B cell (primary cell): ENCODE data around the gene IL36RN. TPM values are rescaled to one million over a fixed set of nuclear protein-coding genes. Genes with fewer than 3 reads are reported as not detected.

Source experiments
- ATAC-seq: fragments of 200-7000 bp; cut with Tn5 transposase; one replicate; pipeline ENCODE4 v1.10.0; 2021; ENCODE audit warnings: low read depth, mild to moderate bottlenecking, moderate number of reproducible peaks, moderate library complexity
- CTCF ChIA-PET: fragments of 350-600 bp; sonication (Branson Sonifier 250); formaldehyde crosslinking; loops from one replicate; lab custom pipeline; 2021; ENCODE audit warnings: antibody characterized with exemption, inconsistent platforms; lab: Charles Lee
- POLR2A ChIA-PET: fragments of 350-600 bp; sonication (Branson Sonifier 250); formaldehyde crosslinking; loops from one replicate; lab custom pipeline; 2021; ENCODE audit warnings: antibody characterized with exemption; lab: Charles Lee
- DNase-seq: peaks from one replicate; pipeline ENCODE4 v3.0.0; 2013
- H2AFZ ChIP-seq: 2 replicates; pipeline ENCODE4 v1.6.1; 2012; ENCODE audit warnings: mild to moderate bottlenecking, low read depth, low read length; ENCODE audit not compliant: insufficient read depth, poor library complexity, severe bottlenecking
- H3K27ac ChIP-seq, 2 donors: 1 replicate in 1 of 2; 2 replicates in 1 of 2; pipeline ENCODE4 v1.5.1; 2012 to 2013; ENCODE audit warnings: low read length in 2 of 2, mild to moderate bottlenecking in 2 of 2, moderate library complexity in 1 of 2
- H3K27me3 ChIP-seq, 4 experiments: fragments of 200-600 bp in 1 of 4; sonication (generic) in 1 of 4; replicated peaks in 1 of 4; 1 replicate in 2 of 4; 2 replicates in 2 of 4; pipeline versions ENCODE4 v1.6.1 to v1.7.0; 2013 to 2016; ENCODE audit warnings: low read length in 3 of 4, mild to moderate bottlenecking in 2 of 4, mixed read lengths in 1 of 4, moderate library complexity in 1 of 4; ENCODE audit not compliant: insufficient read depth in 4 of 4, control insufficient read depth in 3 of 4; ENCODE audit errors: control extremely low read depth in 1 of 4
- H3K36me3 ChIP-seq, 2 experiments: replicated peaks in 1 of 2; 1 replicate in 1 of 2; 2 replicates in 1 of 2; pipeline versions ENCODE4 v1.6.1 to v1.7.1; 2013; ENCODE audit warnings: low read length in 1 of 2; ENCODE audit not compliant: insufficient read depth in 2 of 2, control insufficient read depth in 1 of 2; ENCODE audit errors: control extremely low read depth in 1 of 2, extremely low read depth in 1 of 2
- H3K4me1 ChIP-seq, 2 donors: fragments of 200-600 bp in 1 of 2; sonication (generic) in 1 of 2; 1 replicate in 1 of 2; 2 replicates in 1 of 2; pipeline versions ENCODE4 v1.5.1 to v1.6.1; 2013 to 2017; ENCODE audit warnings: low read length in 2 of 2; ENCODE audit not compliant: control insufficient read depth in 2 of 2, insufficient read depth in 2 of 2
- H3K4me2 ChIP-seq: replicated peaks from 2 replicates; pipeline ENCODE3; 2012; ENCODE audit warnings: mild to moderate bottlenecking, low read depth, low read length; ENCODE audit not compliant: poor library complexity, severe bottlenecking
- H3K4me3 ChIP-seq, 5 experiments: fragments of 200-600 bp in 1 of 5; sonication (generic) in 1 of 5; 1 replicate in 3 of 5; 2 replicates in 2 of 5; pipeline versions ENCODE4 v1.5.1 to v1.7.0; 2011 to 2016; ENCODE audit warnings: low read length in 4 of 5, mild to moderate bottlenecking in 4 of 5, low read depth in 2 of 5, control low read depth in 1 of 5, moderate library complexity in 1 of 5; ENCODE audit not compliant: insufficient read depth in 1 of 5; ENCODE audit errors: control extremely low read depth in 1 of 5, extremely low read depth in 1 of 5
- H3K79me2 ChIP-seq: fragments of 200-600 bp; sonication (generic); one replicate; pipeline ENCODE4 v1.6.0; 2016; ENCODE audit warnings: low read length; ENCODE audit not compliant: control insufficient read depth, insufficient read depth
- H3K9ac ChIP-seq: fragments of 200-600 bp; sonication (generic); 2 replicates; pipeline ENCODE4 v1.6.1; 2017; ENCODE audit warnings: mild to moderate bottlenecking, low read length, moderate library complexity
- H3K9me3 ChIP-seq, 3 donors: one replicate each; pipeline versions ENCODE4 v1.6.1 to v1.7.1; 2013; ENCODE audit warnings: low read length in 2 of 3; ENCODE audit not compliant: control insufficient read depth in 2 of 3, insufficient read depth in 1 of 3; ENCODE audit errors: control extremely low read depth in 1 of 3
- H4K20me1 ChIP-seq: 2 replicates; pipeline ENCODE4 v1.6.0; 2012; ENCODE audit warnings: mild to moderate bottlenecking, low read length; ENCODE audit not compliant: insufficient read depth, control insufficient read depth, poor library complexity, severe bottlenecking
- H3K27ac Mint-ChIP-seq: one replicate; pipeline ENCODE4 v1.8.0; 2021; ENCODE audit warnings: mixed read lengths
- H3K27me3 Mint-ChIP-seq: one replicate; pipeline ENCODE4 v1.8.0; 2021; ENCODE audit warnings: mixed read lengths
- H3K4me1 Mint-ChIP-seq: one replicate; pipeline ENCODE4 v1.8.0; 2021; ENCODE audit warnings: mixed read lengths
- H3K4me3 Mint-ChIP-seq: one replicate; pipeline ENCODE4 v1.8.0; 2021; ENCODE audit warnings: mixed read lengths
- H3K9me3 Mint-ChIP-seq: one replicate; pipeline ENCODE4 v1.8.0; 2022; ENCODE audit warnings: mixed read lengths; ENCODE audit not compliant: insufficient read depth
- EZH2 ChIP-seq: IDR thresholded peaks from 2 replicates; pipeline ENCODE4 v1.6.1; 2012; ENCODE audit warnings: borderline replicate concordance, low read depth, mild to moderate bottlenecking, moderate library complexity, low read length; ENCODE audit not compliant: insufficient read depth, poor library complexity, severe bottlenecking
- WGBS: methylation state at CpG from one replicate; pipeline ENCODE4 v1.1.5; 2013; ENCODE audit warnings: missing lambda C conversion rate; ENCODE audit not compliant: insufficient coverage; 5-methylcytosine and 5-hydroxymethylcytosine counted together
- intact Hi-C: fragments of 100-400 bp; cut with micrococcal nuclease; formaldehyde crosslinking; loops from one replicate; pipeline ENCODE4 v1.10.0; 2022
- polyA plus RNA-seq: library from polyadenylated mRNA; depleted of rRNA; stranded (reverse); fragments of >200 nt; gene quantifications from 2 replicates; pipeline ENCODE4 v1.2.3, GENCODE V29; 2012
- total RNA-seq, 2 donors: library from RNA; stranded (reverse); fragments of 120-200 nt in 1 of 2; gene quantifications; 1 replicate in 1 of 2; 2 replicates in 1 of 2; pipeline versions ENCODE4 v1.2.3 to v1.2.4, GENCODE V29; 2013 to 2022
- TF ChIP-seq, protein P1 (sequence below): fragments of 200-600 bp; IDR thresholded peaks from one replicate; pipeline ENCODE4 v1.8.0; 2022; ENCODE audit warnings: antibody characterized with exemption, mild to moderate bottlenecking

Gene IL36RN
- total and polyA plus RNA-seq, 2 donors (not counting 1 experiment from before 2014, with no cell fraction given): not detected

- H3K9me3 Mint-ChIP-seq: no peaks in the 10 kb centered on the region
- Histone ChIP-seq H3K4me2 (no peak overlapping the region), H3K9me3 (peaks cover 0 to 6% (median 3%) of the 10 kb centered on the region in 3 donors), H3K4me1 (no peaks in the 10 kb centered on the region), H3K27me3 (peaks cover 0 to 6% (median 0%) of the 10 kb centered on the region in 4 experiments), H4K20me1 (no peaks in the 10 kb centered on the region), H2AFZ (no peak overlapping the region), H3K36me3 (no peaks in the 10 kb centered on the region), H3K27ac (no peak overlapping the region), H3K79me2 (no peaks in the 10 kb centered on the region), H3K9ac (no peak overlapping the region), H3K4me3 (no peak overlapping the region)
- TF ChIP-seq EZH2: no peak
- TF ChIP-seq, protein P1, sequence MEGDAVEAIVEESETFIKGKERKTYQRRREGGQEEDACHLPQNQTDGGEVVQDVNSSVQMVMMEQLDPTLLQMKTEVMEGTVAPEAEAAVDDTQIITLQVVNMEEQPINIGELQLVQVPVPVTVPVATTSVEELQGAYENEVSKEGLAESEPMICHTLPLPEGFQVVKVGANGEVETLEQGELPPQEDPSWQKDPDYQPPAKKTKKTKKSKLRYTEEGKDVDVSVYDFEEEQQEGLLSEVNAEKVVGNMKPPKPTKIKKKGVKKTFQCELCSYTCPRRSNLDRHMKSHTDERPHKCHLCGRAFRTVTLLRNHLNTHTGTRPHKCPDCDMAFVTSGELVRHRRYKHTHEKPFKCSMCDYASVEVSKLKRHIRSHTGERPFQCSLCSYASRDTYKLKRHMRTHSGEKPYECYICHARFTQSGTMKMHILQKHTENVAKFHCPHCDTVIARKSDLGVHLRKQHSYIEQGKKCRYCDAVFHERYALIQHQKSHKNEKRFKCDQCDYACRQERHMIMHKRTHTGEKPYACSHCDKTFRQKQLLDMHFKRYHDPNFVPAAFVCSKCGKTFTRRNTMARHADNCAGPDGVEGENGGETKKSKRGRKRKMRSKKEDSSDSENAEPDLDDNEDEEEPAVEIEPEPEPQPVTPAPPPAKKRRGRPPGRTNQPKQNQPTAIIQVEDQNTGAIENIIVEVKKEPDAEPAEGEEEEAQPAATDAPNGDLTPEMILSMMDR: no peak
- H3K4me1 Mint-ChIP-seq: no peaks in the 10 kb centered on the region
- peaks cover 27% of the 10 kb centered on the region for H3K27me3 Mint-ChIP-seq
- no peak overlapping the region for H3K27ac Mint-ChIP-seq
- CTCF ChIA-PET: no interaction called here
- POLR2A ChIA-PET: no interaction called here
- no peak for DNase-seq
- H3K4me3 Mint-ChIP-seq: no peak overlapping the region
- intact Hi-C loops: no loop called here
- ATAC-seq: no peak
- no CpG with 5 or more reads among the region's 2 CpGs for WGBS
These were observed 2.2 kb downstream of the IL36RN start for GRCh38 chr2:113061241-113061640.

DNA sequence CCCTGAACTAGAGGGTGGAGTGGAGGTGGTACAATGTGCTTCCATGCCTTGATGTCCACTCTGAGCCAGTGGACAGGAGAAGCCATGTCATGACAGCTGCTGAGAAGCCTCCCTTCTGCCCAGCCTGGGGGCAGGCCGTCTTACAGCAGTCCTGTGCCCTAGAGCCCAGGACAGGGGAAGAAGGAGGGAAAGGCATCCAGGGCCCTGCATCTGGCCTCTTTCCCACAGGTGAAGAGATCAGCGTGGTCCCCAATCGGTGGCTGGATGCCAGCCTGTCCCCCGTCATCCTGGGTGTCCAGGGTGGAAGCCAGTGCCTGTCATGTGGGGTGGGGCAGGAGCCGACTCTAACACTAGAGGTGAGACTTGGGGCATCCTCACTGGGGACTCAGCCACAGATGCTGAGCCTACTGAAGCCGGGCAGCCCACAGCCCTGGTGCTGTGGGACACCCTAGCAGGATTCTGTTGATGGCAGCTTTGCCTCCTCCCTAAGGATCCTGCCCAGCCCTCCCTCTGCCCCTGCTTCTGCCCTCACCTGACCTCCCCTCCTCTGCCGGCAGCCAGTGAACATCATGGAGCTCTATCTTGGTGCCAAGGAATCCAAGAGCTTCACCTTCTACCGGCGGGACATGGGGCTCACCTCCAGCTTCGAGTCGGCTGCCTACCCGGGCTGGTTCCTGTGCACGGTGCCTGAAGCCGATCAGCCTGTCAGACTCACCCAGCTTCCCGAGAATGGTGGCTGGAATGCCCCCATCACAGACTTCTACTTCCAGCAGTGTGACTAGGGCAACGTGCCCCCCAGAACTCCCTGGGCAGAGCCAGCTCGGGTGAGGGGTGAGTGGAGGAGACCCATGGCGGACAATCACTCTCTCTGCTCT is 3.1 kb downstream of the IL36RN start:
- Histone ChIP-seq H3K9ac (no peak overlapping the region), H2AFZ (no peak overlapping the region), H3K27me3 (peaks cover 0 to 6% (median 0%) of the 10 kb centered on the region in 4 experiments), H3K4me2 (no peak overlapping the region), H3K4me3 (no peak overlapping the region), H3K79me2 (no peaks in the 10 kb centered on the region), H4K20me1 (no peaks in the 10 kb centered on the region), H3K27ac (no peak overlapping the region), H3K9me3 (peaks cover 0 to 6% (median 2%) of the 10 kb centered on the region in 3 donors), H3K36me3 (no peaks in the 10 kb centered on the region), H3K4me1 (no peaks in the 10 kb centered on the region)
- 93% methylated on average over 17 of the region's 18 CpGs for WGBS
- DNase-seq: no peak
- CTCF ChIA-PET: no interaction called here
- Mint-ChIP-seq H3K9me3 (no peaks in the 10 kb centered on the region), H3K4me1 (no peaks in the 10 kb centered on the region), H3K4me3 (no peak overlapping the region), H3K27ac (no peak overlapping the region), H3K27me3 (peaks cover 33% of the 10 kb centered on the region)
- POLR2A ChIA-PET: no interaction called here
- intact Hi-C loops: no loop called here
- no peak for ATAC-seq
- TF ChIP-seq, protein P1: no peak
- TF ChIP-seq EZH2: no peak
